ENCODE results near the gene GGPS1. TPM values are rescaled to one million over a fixed set of nuclear protein-coding genes. Genes with fewer than 3 reads are reported as not detected.

The GGPS1 gene
- total and polyA plus RNA-seq, 2 experiments from 2014 or later = 32.6 to 36.3 TPM

- Histone ChIP-seq H4K20me1 (ENCODE audit: insufficient read depth, poor library complexity, severe bottlenecking) (peaks cover 92% of the 10 kb centered on the region), H3K9me2 (replicated peaks; ENCODE audit: insufficient read depth) (no peaks in the 10 kb centered on the region), H3K4me3 (no peak overlapping the region), H2AFZ (no peak overlapping the region), H3K9me3 (ENCODE audit: low read depth) (no peaks in the 10 kb centered on the region), H3K79me2 (peaks cover 100% of the 10 kb centered on the region), H3K4me1 (ENCODE audit: insufficient read depth) (peaks cover 6% of the 10 kb centered on the region), H3K27ac (peak overlapping the region; percentile 22), H3K4me2 (no peak overlapping the region), H3K36me3 (replicated peaks; ENCODE audit: insufficient read depth, low read depth) (no peaks in the 10 kb centered on the region), H3K27me3 (no peaks in the 10 kb centered on the region)
- TF ChIP-seq, protein P1, sequence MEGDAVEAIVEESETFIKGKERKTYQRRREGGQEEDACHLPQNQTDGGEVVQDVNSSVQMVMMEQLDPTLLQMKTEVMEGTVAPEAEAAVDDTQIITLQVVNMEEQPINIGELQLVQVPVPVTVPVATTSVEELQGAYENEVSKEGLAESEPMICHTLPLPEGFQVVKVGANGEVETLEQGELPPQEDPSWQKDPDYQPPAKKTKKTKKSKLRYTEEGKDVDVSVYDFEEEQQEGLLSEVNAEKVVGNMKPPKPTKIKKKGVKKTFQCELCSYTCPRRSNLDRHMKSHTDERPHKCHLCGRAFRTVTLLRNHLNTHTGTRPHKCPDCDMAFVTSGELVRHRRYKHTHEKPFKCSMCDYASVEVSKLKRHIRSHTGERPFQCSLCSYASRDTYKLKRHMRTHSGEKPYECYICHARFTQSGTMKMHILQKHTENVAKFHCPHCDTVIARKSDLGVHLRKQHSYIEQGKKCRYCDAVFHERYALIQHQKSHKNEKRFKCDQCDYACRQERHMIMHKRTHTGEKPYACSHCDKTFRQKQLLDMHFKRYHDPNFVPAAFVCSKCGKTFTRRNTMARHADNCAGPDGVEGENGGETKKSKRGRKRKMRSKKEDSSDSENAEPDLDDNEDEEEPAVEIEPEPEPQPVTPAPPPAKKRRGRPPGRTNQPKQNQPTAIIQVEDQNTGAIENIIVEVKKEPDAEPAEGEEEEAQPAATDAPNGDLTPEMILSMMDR (IDR thresholded peaks at IDR 0.05; ENCODE audit: poor library complexity) = no peak
- TF ChIP-seq EZH2phosphoT487 (IDR thresholded peaks at IDR 0.05; ENCODE audit: low read depth, severe bottlenecking, unreplicated experiment) = no peak
- no peak for TF ChIP-seq EZH2 (IDR thresholded peaks at IDR 0.05; ENCODE audit: borderline replicate concordance)
- DNase-seq (ENCODE audit: low spot score) = peak; percentile 13
- WGBS (ENCODE audit: low lambda C conversion rate, missing lambda C conversion rate) = 80% methylated on average over 5 of the region's 5 CpGs
These were observed 32.4 kb upstream of the GGPS1 start for GRCh38 chr1:235295902-235296350.

DNA sequence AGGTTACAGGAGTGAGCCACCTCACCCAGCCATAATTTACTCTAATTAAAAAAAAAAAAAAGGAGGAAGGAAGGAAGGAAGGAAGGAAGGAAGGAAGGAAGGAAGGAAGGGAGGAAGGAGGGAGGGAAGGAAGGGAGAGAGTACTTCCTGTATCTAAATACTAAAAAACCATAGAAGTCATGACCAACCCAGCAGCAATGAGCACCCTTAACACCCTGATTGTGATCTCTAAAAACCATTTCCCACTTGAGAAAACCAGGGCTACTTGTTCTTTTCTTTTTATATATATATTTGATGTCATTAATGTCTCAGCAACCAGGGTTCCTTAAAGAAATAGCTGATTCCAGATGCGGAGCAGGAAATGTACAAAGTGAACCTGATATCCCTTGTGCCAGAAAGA is 31.6 kb upstream of the GGPS1 start:
- H4K20me1 ChIP-seq (ENCODE audit: insufficient read depth, poor library complexity, severe bottlenecking) = peaks cover 92% of the 10 kb centered on the region
- H2AFZ ChIP-seq = no peak overlapping the region
- H3K9me2 ChIP-seq (replicated peaks; ENCODE audit: insufficient read depth) = no peaks in the 10 kb centered on the region
- H3K4me2 ChIP-seq = no peak overlapping the region
- no peaks in the 10 kb centered on the region for H3K27me3 ChIP-seq
- TF ChIP-seq EZH2phosphoT487 (IDR thresholded peaks at IDR 0.05; ENCODE audit: low read depth, severe bottlenecking, unreplicated experiment) (no peak), EZH2 (IDR thresholded peaks at IDR 0.05; ENCODE audit: borderline replicate concordance) (no peak)
- TF ChIP-seq, protein P1 (IDR thresholded peaks at IDR 0.05; ENCODE audit: poor library complexity) = no peak
- H3K4me3 ChIP-seq = no peak overlapping the region
- no peak for DNase-seq (ENCODE audit: low spot score)
- no peak overlapping the region for H3K27ac ChIP-seq
- H3K36me3 ChIP-seq (replicated peaks; ENCODE audit: insufficient read depth, low read depth) = no peaks in the 10 kb centered on the region
- WGBS (ENCODE audit: low lambda C conversion rate, missing lambda C conversion rate) = 96% methylated on average over 1 of the region's 1 CpG
- peaks cover 6% of the 10 kb centered on the region for H3K4me1 ChIP-seq (ENCODE audit: insufficient read depth)
- peaks cover 100% of the 10 kb centered on the region for H3K79me2 ChIP-seq
- H3K9me3 ChIP-seq (ENCODE audit: low read depth) = no peaks in the 10 kb centered on the region

- H3K36me3 ChIP-seq (replicated peaks; ENCODE audit: insufficient read depth, low read depth) = no peaks in the 10 kb centered on the region
- DNase-seq (ENCODE audit: low spot score) = no peak
- H3K9me2 ChIP-seq (replicated peaks; ENCODE audit: insufficient read depth) = no peaks in the 10 kb centered on the region
- H3K4me3 ChIP-seq = no peak overlapping the region
- H3K9me3 ChIP-seq (ENCODE audit: low read depth) = no peaks in the 10 kb centered on the region
- no peak overlapping the region for H2AFZ ChIP-seq
- H3K27me3 ChIP-seq = no peaks in the 10 kb centered on the region
- H3K4me1 ChIP-seq (ENCODE audit: insufficient read depth) = peaks cover 6% of the 10 kb centered on the region
- H4K20me1 ChIP-seq (ENCODE audit: insufficient read depth, poor library complexity, severe bottlenecking) = peaks cover 92% of the 10 kb centered on the region
- TF ChIP-seq EZH2 (IDR thresholded peaks at IDR 0.05; ENCODE audit: borderline replicate concordance) (no peak), EZH2phosphoT487 (IDR thresholded peaks at IDR 0.05; ENCODE audit: low read depth, severe bottlenecking, unreplicated experiment) (no peak)
- TF ChIP-seq, protein P1 (IDR thresholded peaks at IDR 0.05; ENCODE audit: poor library complexity) = no peak
- H3K27ac ChIP-seq = no peak overlapping the region
- H3K79me2 ChIP-seq = peaks cover 100% of the 10 kb centered on the region
- H3K4me2 ChIP-seq = no peak overlapping the region
- WGBS (ENCODE audit: low lambda C conversion rate, missing lambda C conversion rate) = 81% methylated on average over 3 of the region's 3 CpGs
These were observed 30.8 kb upstream of the GGPS1 start for GRCh38 chr1:235297579-235297978.

- Histone ChIP-seq H3K4me1 (ENCODE audit: insufficient read depth) (peaks cover 6% of the 10 kb centered on the region), H3K27me3 (no peaks in the 10 kb centered on the region), H3K27ac (no peak overlapping the region), H3K79me2 (peaks cover 100% of the 10 kb centered on the region), H3K4me3 (no peak overlapping the region), H3K36me3 (replicated peaks; ENCODE audit: insufficient read depth, low read depth) (no peaks in the 10 kb centered on the region), H3K9me2 (replicated peaks; ENCODE audit: insufficient read depth) (no peaks in the 10 kb centered on the region), H3K4me2 (no peak overlapping the region), H3K9me3 (ENCODE audit: low read depth) (no peaks in the 10 kb centered on the region), H4K20me1 (ENCODE audit: insufficient read depth, poor library complexity, severe bottlenecking) (peaks cover 92% of the 10 kb centered on the region), H2AFZ (no peak overlapping the region)
- TF ChIP-seq, protein P1 (IDR thresholded peaks at IDR 0.05; ENCODE audit: poor library complexity) = no peak
- no peak for TF ChIP-seq EZH2 (IDR thresholded peaks at IDR 0.05; ENCODE audit: borderline replicate concordance)
- TF ChIP-seq EZH2phosphoT487 (IDR thresholded peaks at IDR 0.05; ENCODE audit: low read depth, severe bottlenecking, unreplicated experiment) = no peak
- no peak for DNase-seq (ENCODE audit: low spot score)
- WGBS (ENCODE audit: low lambda C conversion rate, missing lambda C conversion rate) = 73% methylated on average over 2 of the region's 2 CpGs
These were observed 29.6 kb upstream of the GGPS1 start for GRCh38 chr1:235298758-235299157.

Measured in hepatocyte (in vitro differentiated cells).